Caco-2 (cell line): ENCODE results near the gene ZNF175. TPM values are rescaled to one million over a fixed set of nuclear protein-coding genes. Genes with fewer than 3 reads are reported as not detected.

Experiments
- BruUV-seq: library from RNA; stranded (reverse); fragments of 400-500 nt; replicated peaks from 2 replicates; lab custom pipeline; 2021; lab: Mats Ljungman, UMichigan
- CTCF ChIA-PET: fragments of 300-600 bp; sonication (Branson Sonifier 250); formaldehyde crosslinking; loops from one replicate; lab custom pipeline; 2022; ENCODE audit warnings: antibody characterized with exemption; lab: Charles Lee
- POLR2A ChIA-PET: fragments of 300-600 bp; sonication (Branson Sonifier 250); formaldehyde crosslinking; loops from one replicate; lab custom pipeline; 2022; ENCODE audit warnings: antibody characterized with exemption; lab: Charles Lee
- DNase-seq, 2 experiments: peaks; one replicate each; pipeline versions ENCODE4 v3.0.0 to v3.0.0-alpha.2; 2020 to 2022
- H3K27me3 ChIP-seq: replicated peaks from 2 replicates; pipeline ENCODE4 v1.6.0; 2011; ENCODE audit warnings: low read length; ENCODE audit not compliant: control insufficient read depth, insufficient read depth
- H3K36me3 ChIP-seq: 2 replicates; pipeline ENCODE4 v1.5.1; 2011; ENCODE audit warnings: low read length; ENCODE audit not compliant: control insufficient read depth, insufficient read depth
- H3K4me1 ChIP-seq: fragments of 250-450 bp; sonication (Bioruptor Pico); 2 replicates; pipeline ENCODE4 v1.5.1; 2020; ENCODE audit warnings: mild to moderate bottlenecking
- H3K4me3 ChIP-seq: 2 replicates; pipeline ENCODE4 v1.5.1; 2011; ENCODE audit warnings: low read depth, mild to moderate bottlenecking, control low read depth, low read length
- H3K9me3 ChIP-seq: fragments of 250-450 bp; sonication (Bioruptor Pico); 2 replicates; pipeline ENCODE4 v1.5.1; 2020; ENCODE audit warnings: mild to moderate bottlenecking, moderate library complexity
- H3K27ac Mint-ChIP-seq: one replicate; pipeline ENCODE4 v1.8.0; 2022; ENCODE audit warnings: mixed read lengths; ENCODE audit not compliant: unreplicated experiment
- H3K27me3 Mint-ChIP-seq: one replicate; pipeline ENCODE4 v1.8.0; 2022; ENCODE audit warnings: mixed read lengths; ENCODE audit not compliant: insufficient read depth, unreplicated experiment
- H3K36me3 Mint-ChIP-seq: one replicate; pipeline ENCODE4 v1.8.0; 2022; ENCODE audit warnings: mild to moderate bottlenecking, mixed read lengths; ENCODE audit not compliant: insufficient read depth, unreplicated experiment
- H3K4me1 Mint-ChIP-seq: one replicate; pipeline ENCODE4 v1.8.0; 2022; ENCODE audit warnings: low read depth, mixed read lengths; ENCODE audit not compliant: unreplicated experiment
- H3K4me3 Mint-ChIP-seq: one replicate; pipeline ENCODE4 v1.8.0; 2022; ENCODE audit warnings: mild to moderate bottlenecking, moderate library complexity, mixed read lengths; ENCODE audit not compliant: unreplicated experiment
- H3K9me3 Mint-ChIP-seq: one replicate; pipeline ENCODE4 v1.8.0; 2022; ENCODE audit warnings: mixed read lengths; ENCODE audit not compliant: unreplicated experiment
- CTCF ChIP-seq, 2 experiments: fragments of 200-600 bp in 1 of 2; IDR thresholded peaks; 1 replicate in 1 of 2; 2 replicates in 1 of 2; pipeline versions ENCODE4 v1.5.1 to v1.8.0; 2011 to 2022; ENCODE audit warnings: antibody characterized with exemption in 1 of 2, control low read depth in 1 of 2, inconsistent platforms in 1 of 2, low read depth in 1 of 2, low read length in 1 of 2, mild to moderate bottlenecking in 1 of 2, moderate library complexity in 1 of 2; ENCODE audit not compliant: insufficient read depth in 1 of 2, severe bottlenecking in 1 of 2, unreplicated experiment in 1 of 2
- intact Hi-C: fragments of 100-400 bp; cut with micrococcal nuclease; formaldehyde crosslinking; loops from one replicate; pipeline ENCODE4 v1.10.0; 2022; ENCODE audit not compliant: unreplicated experiment
- total RNA-seq: library from RNA; stranded (reverse); gene quantifications from 2 replicates; pipeline ENCODE4 v1.2.3, GENCODE V29; 2022

Gene ZNF175
- total RNA-seq, 1 experiment from 2014 or later, result 8.7 TPM

- no peak for TF ChIP-seq CTCF (IDR thresholded peaks at IDR 0.05; ENCODE audit: insufficient read depth in 1 of 2, low read depth in 1 of 2, low read length in 1 of 2, severe bottlenecking in 1 of 2, unreplicated experiment in 1 of 2)
- H3K4me1 Mint-ChIP-seq, result no peaks in the 10 kb centered on the region
- peaks cover 19% of the 10 kb centered on the region for H3K9me3 Mint-ChIP-seq
- no peak for DNase-seq
- no peaks in the 10 kb centered on the region for H3K36me3 ChIP-seq
- H3K27ac Mint-ChIP-seq, result no peak overlapping the region
- H3K4me3 ChIP-seq, result no peak overlapping the region
- peaks cover 18% of the 10 kb centered on the region for H3K27me3 Mint-ChIP-seq
- no peaks in the 10 kb centered on the region for H3K4me1 ChIP-seq
- H3K9me3 ChIP-seq, result no peaks in the 10 kb centered on the region
- intact Hi-C loops, result no loop called here
- POLR2A ChIA-PET, result no interaction called here
- no peaks in the 10 kb centered on the region for H3K27me3 ChIP-seq
- no TSS peak for BruUV-seq
- no peaks in the 10 kb centered on the region for H3K36me3 Mint-ChIP-seq
- H3K4me3 Mint-ChIP-seq, result no peak overlapping the region
- CTCF ChIA-PET, result no interaction called here
Measured at GRCh38 chr19:51615991-51616390, 44.9 kb downstream of the ZNF175 start.

DNA sequence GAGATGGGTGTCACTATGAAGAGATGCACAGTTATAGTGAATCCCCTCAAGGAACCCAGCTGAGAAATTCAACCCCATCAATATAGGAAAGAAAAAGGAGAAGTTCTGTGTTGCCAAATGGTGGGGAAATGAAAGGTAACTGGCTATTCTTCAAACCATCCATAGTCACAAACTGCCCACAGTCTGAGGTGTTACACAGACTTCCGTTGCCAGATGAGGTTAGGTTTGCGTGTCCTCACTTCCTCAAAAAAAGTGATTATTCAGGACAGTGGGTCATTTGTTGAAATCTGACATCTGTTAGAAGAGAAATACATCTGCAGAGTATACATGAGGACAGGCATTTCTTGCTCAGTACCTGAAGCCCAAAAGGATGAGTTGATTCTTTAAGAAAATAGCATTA lies 50.1 kb downstream of the ZNF175 start:
- BruUV-seq, result no TSS peak
- Mint-ChIP-seq H3K4me1 (no peaks in the 10 kb centered on the region), H3K36me3 (no peaks in the 10 kb centered on the region), H3K4me3 (no peak overlapping the region), H3K9me3 (peaks cover 6% of the 10 kb centered on the region), H3K27me3 (peaks cover 11% of the 10 kb centered on the region), H3K27ac (no peak overlapping the region)
- TF ChIP-seq CTCF (IDR thresholded peaks at IDR 0.05; ENCODE audit: insufficient read depth in 1 of 2, low read depth in 1 of 2, low read length in 1 of 2, severe bottlenecking in 1 of 2, unreplicated experiment in 1 of 2), result no peak
- POLR2A ChIA-PET, result no interaction called here
- intact Hi-C loops, result no loop called here
- H3K27me3 ChIP-seq, result no peaks in the 10 kb centered on the region
- H3K9me3 ChIP-seq, result no peaks in the 10 kb centered on the region
- no peaks in the 10 kb centered on the region for H3K36me3 ChIP-seq
- H3K4me3 ChIP-seq, result no peak overlapping the region
- CTCF ChIA-PET, result no interaction called here
- H3K4me1 ChIP-seq, result no peaks in the 10 kb centered on the region
- no peak for DNase-seq

GRCh38 chr19:51626675-51627074 lies 55.6 kb downstream of the ZNF175 start:
- H3K27me3 Mint-ChIP-seq, result peaks cover 15% of the 10 kb centered on the region
- ChIA-PET POLR2A (no interaction called here), CTCF (no interaction called here)
- H3K27me3 ChIP-seq, result no peaks in the 10 kb centered on the region
- H3K4me3 Mint-ChIP-seq, result no peak overlapping the region
- H3K4me3 ChIP-seq, result no peak overlapping the region
- no peak for DNase-seq
- H3K9me3 ChIP-seq, result no peaks in the 10 kb centered on the region
- no TSS peak for BruUV-seq
- no peak overlapping the region for H3K27ac Mint-ChIP-seq
- H3K4me1 ChIP-seq, result 0 out of 2 replicates have a peak, but pooled peaks cover under 1% of the 10 kb centered on the region
- intact Hi-C loops, result no loop called here
- no peaks in the 10 kb centered on the region for H3K36me3 Mint-ChIP-seq
- no peaks in the 10 kb centered on the region for H3K4me1 Mint-ChIP-seq
- no peaks in the 10 kb centered on the region for H3K9me3 Mint-ChIP-seq
- TF ChIP-seq CTCF (IDR thresholded peaks at IDR 0.05; ENCODE audit: insufficient read depth in 1 of 2, low read depth in 1 of 2, low read length in 1 of 2, severe bottlenecking in 1 of 2, unreplicated experiment in 1 of 2), result no peak
- H3K36me3 ChIP-seq, result no peaks in the 10 kb centered on the region
